ENCODE measurements around the gene MTIF2.
"Not testable (repeated sequence)": the region's sequence is repeated elsewhere in the genome, so short reads cannot be mapped to it uniquely, and the experiment has no call there.

The MTIF2 gene

GRCh38 chr2:55242617-55243016 is 26.4 kb downstream of the MTIF2 start:
- DNase-seq (ENCODE audit: low spot score): no peak

GRCh38 chr2:55241582-55241981 is 27.4 kb downstream of the MTIF2 start:
- DNase-seq (ENCODE audit: low spot score): not testable (repeated sequence)

- DNase-seq (ENCODE audit: low spot score): no peak
Measured at GRCh38 chr2:55239656-55240222, 29.3 kb downstream of the MTIF2 start.

- no peak for DNase-seq (ENCODE audit: low spot score)
Measured at GRCh38 chr2:55236992-55237543, 32.0 kb downstream of the MTIF2 start.

GRCh38 chr2:55235724-55236538 is 33.1 kb downstream of the MTIF2 start:
- no peak for DNase-seq (ENCODE audit: low spot score)

GRCh38 chr2:55233658-55233940 is 35.4 kb downstream of the MTIF2 start:
- DNase-seq (ENCODE audit: low spot score): no peak

- DNase-seq (ENCODE audit: low spot score): peak; percentile 50
Measured at GRCh38 chr2:55232863-55233657, 36.0 kb downstream of the MTIF2 start.

- peak; percentile 93 for DNase-seq (ENCODE audit: low spot score)
Measured at GRCh38 chr2:55232084-55232862, 36.8 kb downstream of the MTIF2 start, which contains the start of the genes CLHC1 and RPS27A. Gene CLHC1, minus strand, starts transcription at chr2:55232293. Its CDS starts 9,882 bp downstream, at chr2:55222411. Gene RPS27A, plus strand, starts transcription at chr2:55232688. Its CDS starts 137 bp downstream, at chr2:55232825.

- peak; percentile 55 for DNase-seq (ENCODE audit: low spot score)
Measured at GRCh38 chr2:55231546-55232083, 37.4 kb downstream of the MTIF2 start.

- DNase-seq (ENCODE audit: low spot score): no peak
Measured at GRCh38 chr2:55230551-55230950, 38.5 kb downstream of the MTIF2 start.

- no peak for DNase-seq (ENCODE audit: low spot score)
Measured at GRCh38 chr2:55229221-55229620, 39.8 kb downstream of the MTIF2 start.

GRCh38 chr2:55228226-55228563 is 40.8 kb downstream of the MTIF2 start:
- DNase-seq (ENCODE audit: low spot score): no peak

- not testable (repeated sequence) for DNase-seq (ENCODE audit: low spot score)
Measured at GRCh38 chr2:55227437-55228225, 41.4 kb downstream of the MTIF2 start.

- no peak for DNase-seq (ENCODE audit: low spot score)
Measured at GRCh38 chr2:55225481-55226020, 43.5 kb downstream of the MTIF2 start.

GRCh38 chr2:55224761-55225261 is 44.2 kb downstream of the MTIF2 start:
- DNase-seq (ENCODE audit: low spot score): no peak

GRCh38 chr2:55223958-55224760 is 44.9 kb downstream of the MTIF2 start:
- no peak for DNase-seq (ENCODE audit: low spot score)

GRCh38 chr2:55213822-55214221 is 55.2 kb downstream of the MTIF2 start:
- no peak for DNase-seq (ENCODE audit: low spot score)

- DNase-seq (ENCODE audit: low spot score): no peak
Measured at GRCh38 chr2:55204950-55205349, 64.1 kb downstream of the MTIF2 start.

GRCh38 chr2:55204536-55204935 is 64.5 kb downstream of the MTIF2 start:
- no peak for DNase-seq (ENCODE audit: low spot score)
